Astrocyte of the spinal cord (primary cell): Measurements from ENCODE around the gene ARMH1.
"Not testable (repeated sequence)": the region's sequence is repeated elsewhere in the genome, so short reads cannot be mapped to it uniquely, and the experiment has no call there.

Experiments used
- DNase-seq: peaks from one replicate; pipeline ENCODE4 v3.0.0; 2011; ENCODE audit warnings: low read depth, low spot score
- H3K4me3 ChIP-seq: 2 replicates; pipeline ENCODE4 v1.5.1; 2011; ENCODE audit warnings: low read depth, mild to moderate bottlenecking, low read length, moderate library complexity
- in situ Hi-C: cut with HindIII; loops from 2 replicates; pipeline ENCODE4 v1.10.0; 2017; ENCODE audit warnings: low sequenced_read_pairs
- TF ChIP-seq, protein P1 (sequence below): IDR thresholded peaks from 2 replicates; pipeline ENCODE4 v1.5.1; 2012; ENCODE audit warnings: low read depth, mild to moderate bottlenecking, low read length, inconsistent platforms

Gene ARMH1

GRCh38 chr1:44693900-44694299 lies 19.4 kb downstream of the ARMH1 start:
- no peak overlapping the region for H3K4me3 ChIP-seq
- in situ Hi-C loops, result no loop called here
- TF ChIP-seq, protein P1, sequence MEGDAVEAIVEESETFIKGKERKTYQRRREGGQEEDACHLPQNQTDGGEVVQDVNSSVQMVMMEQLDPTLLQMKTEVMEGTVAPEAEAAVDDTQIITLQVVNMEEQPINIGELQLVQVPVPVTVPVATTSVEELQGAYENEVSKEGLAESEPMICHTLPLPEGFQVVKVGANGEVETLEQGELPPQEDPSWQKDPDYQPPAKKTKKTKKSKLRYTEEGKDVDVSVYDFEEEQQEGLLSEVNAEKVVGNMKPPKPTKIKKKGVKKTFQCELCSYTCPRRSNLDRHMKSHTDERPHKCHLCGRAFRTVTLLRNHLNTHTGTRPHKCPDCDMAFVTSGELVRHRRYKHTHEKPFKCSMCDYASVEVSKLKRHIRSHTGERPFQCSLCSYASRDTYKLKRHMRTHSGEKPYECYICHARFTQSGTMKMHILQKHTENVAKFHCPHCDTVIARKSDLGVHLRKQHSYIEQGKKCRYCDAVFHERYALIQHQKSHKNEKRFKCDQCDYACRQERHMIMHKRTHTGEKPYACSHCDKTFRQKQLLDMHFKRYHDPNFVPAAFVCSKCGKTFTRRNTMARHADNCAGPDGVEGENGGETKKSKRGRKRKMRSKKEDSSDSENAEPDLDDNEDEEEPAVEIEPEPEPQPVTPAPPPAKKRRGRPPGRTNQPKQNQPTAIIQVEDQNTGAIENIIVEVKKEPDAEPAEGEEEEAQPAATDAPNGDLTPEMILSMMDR, result no peak
- no peak for DNase-seq

DNA sequence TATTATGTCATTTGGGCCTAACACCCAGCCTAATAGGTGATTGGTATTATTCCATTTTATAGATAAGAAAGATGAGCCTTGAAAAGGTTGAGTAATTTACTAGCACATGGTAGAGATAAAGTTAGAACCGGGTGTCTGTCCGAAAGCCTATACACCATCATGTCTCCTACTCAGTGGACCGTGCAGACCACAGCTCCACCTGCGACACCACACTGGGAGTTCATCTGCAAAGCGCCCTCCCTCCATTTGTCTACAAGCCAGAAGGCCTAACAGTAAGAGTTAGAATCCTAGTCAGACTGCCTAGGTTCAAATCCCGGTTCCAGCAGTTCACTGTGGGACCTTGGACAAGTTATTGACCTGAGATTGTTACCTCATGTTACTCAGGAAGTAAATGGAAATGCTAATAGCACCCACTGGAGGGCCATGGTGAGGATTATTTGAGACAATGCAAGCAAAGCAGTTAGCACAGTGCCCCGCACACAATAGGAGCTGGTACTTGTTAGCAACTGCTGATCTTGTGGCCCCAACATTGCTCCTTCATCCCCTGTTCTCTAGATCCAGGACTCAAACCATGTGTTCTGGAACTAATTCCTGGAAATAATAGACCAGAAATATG lies 20.5 kb downstream of the ARMH1 start:
- in situ Hi-C loops, result no loop called here
- TF ChIP-seq, protein P1, result no peak
- H3K4me3 ChIP-seq, result no peak overlapping the region
- no peak for DNase-seq

GRCh38 chr1:44695671-44696070 lies 21.2 kb downstream of the ARMH1 start:
- no peak for DNase-seq
- in situ Hi-C loops, result no loop called here
- TF ChIP-seq, protein P1, result no peak
- no peak overlapping the region for H3K4me3 ChIP-seq

DNA sequence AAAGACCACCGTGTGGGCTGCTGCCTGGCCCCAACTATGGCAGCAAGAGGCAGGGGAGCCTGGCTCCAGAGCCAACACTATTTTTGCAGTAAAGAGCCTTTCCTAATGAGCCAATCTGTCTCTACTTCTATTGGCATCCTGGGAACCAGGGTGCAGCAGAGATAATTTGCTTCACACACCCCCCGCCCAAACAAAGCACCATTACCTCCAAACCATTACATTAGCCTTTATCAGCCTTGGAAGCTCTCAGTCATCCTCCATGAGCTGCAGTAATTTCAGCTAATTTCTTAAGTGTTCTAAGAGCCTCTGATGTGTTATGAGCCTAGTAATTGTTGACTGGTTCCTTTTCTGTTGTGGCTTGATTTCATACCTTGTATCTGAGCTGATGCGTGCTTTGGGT lies 21.6 kb downstream of the ARMH1 start:
- no peak overlapping the region for H3K4me3 ChIP-seq
- in situ Hi-C loops, result no loop called here

DNA sequence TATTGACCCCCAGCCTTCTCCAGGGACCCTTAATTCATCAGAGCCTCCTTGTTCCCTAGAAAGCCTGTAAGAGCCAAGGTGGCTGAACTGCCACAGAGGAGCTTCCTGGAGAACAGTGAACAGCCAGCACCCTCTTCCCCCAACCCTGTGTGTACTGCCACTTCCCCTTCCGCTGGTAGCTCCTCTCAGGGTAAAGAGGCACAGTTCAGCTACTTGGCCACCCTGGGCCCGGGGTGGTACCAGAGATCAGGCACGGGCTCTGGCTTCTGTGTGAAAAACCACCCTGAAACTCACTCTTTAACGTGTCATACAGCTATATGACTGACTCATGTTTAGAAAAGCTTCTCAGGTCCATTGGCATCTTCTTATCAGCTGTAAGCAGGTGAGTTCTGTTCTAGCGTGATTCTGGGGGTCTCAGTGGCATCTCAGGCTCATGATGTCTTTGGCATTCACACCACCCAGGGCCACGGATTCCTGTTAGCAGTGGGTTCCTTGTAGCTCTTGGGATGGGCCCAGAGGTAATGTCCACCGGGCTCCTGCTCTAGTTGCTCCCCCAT lies 22.4 kb downstream of the ARMH1 start:
- TF ChIP-seq, protein P1, result no peak

More for the DNA sequence above, 21.6 kb downstream of the ARMH1 start:
- DNase-seq, result no peak
- TF ChIP-seq, protein P1, result no peak

DNA sequence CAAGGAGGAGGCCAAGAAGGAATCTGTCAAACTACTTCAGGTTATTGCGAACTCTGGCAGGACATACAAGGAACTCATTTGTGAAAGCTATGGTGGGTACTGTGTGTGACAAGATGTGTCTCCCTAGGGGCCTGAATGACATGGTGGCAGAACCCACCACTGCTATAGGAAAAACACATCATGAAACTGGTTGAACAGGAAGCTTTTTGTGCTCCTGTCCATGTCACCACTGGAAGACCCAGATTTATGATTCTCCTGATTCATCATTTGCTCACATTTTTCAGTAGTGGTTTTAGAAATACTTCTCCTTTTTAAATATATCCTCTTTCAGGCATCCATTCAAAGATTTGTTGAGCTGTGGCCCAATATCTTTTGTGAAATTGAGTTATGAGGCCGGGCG lies 23.6 kb downstream of the ARMH1 start:
- TF ChIP-seq, protein P1, result no peak
- DNase-seq, result no peak
- H3K4me3 ChIP-seq, result no peak overlapping the region
- in situ Hi-C loops, result no loop called here

More for the DNA sequence above, 22.4 kb downstream of the ARMH1 start:
- in situ Hi-C loops, result no loop called here
- DNase-seq, result no peak
- no peak overlapping the region for H3K4me3 ChIP-seq

- DNase-seq, H3K4me3 ChIP-seq, in situ Hi-C loops: not testable (repeated sequence)
These were observed 24.9 kb downstream of the ARMH1 start for GRCh38 chr1:44699375-44699774.
